Bronchial epithelial cell (primary cell): ENCODE measurements around the gene SHOC1. TPM values are rescaled to one million over a fixed set of nuclear protein-coding genes. Genes with fewer than 3 reads are reported as not detected.

Source experiments
- DNase-seq: peaks from one replicate; pipeline ENCODE4 v3.0.0-alpha.2; 2010; ENCODE audit warnings: low read depth
- FAIRE-seq: peaks from 2 replicates; lab custom pipeline; 2011; peaks lifted over from hg19 to GRCh38; lab: Jason Lieb, UNC
- H3K27me3 ChIP-seq: 2 replicates; pipeline ENCODE4 v1.5.1; 2011; ENCODE audit warnings: low read length; ENCODE audit not compliant: control insufficient read depth, insufficient read depth
- H3K36me3 ChIP-seq: 2 replicates; pipeline ENCODE4 v1.5.1; 2011; ENCODE audit warnings: low read length; ENCODE audit not compliant: control insufficient read depth, insufficient read depth
- H3K4me3 ChIP-seq: 2 replicates; pipeline ENCODE4 v1.5.1; 2011; ENCODE audit warnings: mild to moderate bottlenecking, low read depth, low read length, control low read depth
- total RNA-seq: library from RNA; depleted of rRNA; stranded (reverse); fragments of >200 nt; gene quantifications from 2 replicates; pipeline ENCODE4 v1.2.1, GENCODE V29; 2014
- TF ChIP-seq, protein P1 (sequence below): IDR thresholded peaks from 2 replicates; pipeline ENCODE4 v1.5.1; 2011; ENCODE audit warnings: mild to moderate bottlenecking, moderate library complexity, low read length, control low read depth, inconsistent platforms; ENCODE audit not compliant: insufficient read depth, severe bottlenecking

SHOC1 gene
- total RNA-seq, 1 donor from 2014 or later: under 0.01 TPM

DNA sequence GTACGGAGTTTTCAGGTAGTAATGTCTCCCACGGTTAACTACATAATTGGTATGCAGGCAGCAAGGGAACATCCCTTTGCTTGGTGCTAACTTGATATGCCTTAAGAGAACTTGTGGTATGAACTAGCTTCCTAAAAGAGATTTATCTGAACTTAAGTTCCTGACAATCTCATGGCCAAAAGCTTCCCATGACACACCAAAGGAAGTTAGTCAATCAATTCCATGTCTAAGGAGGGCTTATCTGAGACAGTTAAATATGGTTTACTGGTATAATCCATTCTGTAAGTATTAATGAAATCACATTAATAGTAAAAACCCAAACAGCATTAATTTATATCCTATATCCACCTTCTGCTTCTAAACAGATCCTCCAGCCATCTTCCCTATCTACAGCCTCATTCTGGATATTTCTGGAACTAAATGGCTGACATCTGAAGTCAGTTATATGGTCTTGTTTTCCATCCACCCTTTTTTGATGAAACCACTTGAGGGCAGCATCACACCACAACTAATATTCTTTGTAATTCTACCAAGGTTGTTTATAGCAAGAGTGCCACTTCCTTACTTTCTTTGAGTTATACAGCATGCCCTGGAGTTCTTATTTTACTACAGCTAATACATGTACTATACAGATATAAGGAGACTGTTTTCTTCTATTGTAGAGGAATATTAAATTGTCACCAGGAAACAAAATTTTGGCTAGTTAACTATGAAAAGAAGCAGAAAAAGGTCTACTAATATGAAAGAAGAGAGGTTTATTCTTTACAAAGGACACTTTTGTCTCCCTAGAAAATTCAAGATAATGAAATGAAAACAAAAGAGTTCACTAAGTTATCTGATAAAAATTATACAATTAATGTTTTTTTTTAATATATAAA lies 34.7 kb downstream of the SHOC1 start:
- H3K4me3 ChIP-seq: no peak overlapping the region
- no peaks in the 10 kb centered on the region for H3K27me3 ChIP-seq
- TF ChIP-seq, protein P1, sequence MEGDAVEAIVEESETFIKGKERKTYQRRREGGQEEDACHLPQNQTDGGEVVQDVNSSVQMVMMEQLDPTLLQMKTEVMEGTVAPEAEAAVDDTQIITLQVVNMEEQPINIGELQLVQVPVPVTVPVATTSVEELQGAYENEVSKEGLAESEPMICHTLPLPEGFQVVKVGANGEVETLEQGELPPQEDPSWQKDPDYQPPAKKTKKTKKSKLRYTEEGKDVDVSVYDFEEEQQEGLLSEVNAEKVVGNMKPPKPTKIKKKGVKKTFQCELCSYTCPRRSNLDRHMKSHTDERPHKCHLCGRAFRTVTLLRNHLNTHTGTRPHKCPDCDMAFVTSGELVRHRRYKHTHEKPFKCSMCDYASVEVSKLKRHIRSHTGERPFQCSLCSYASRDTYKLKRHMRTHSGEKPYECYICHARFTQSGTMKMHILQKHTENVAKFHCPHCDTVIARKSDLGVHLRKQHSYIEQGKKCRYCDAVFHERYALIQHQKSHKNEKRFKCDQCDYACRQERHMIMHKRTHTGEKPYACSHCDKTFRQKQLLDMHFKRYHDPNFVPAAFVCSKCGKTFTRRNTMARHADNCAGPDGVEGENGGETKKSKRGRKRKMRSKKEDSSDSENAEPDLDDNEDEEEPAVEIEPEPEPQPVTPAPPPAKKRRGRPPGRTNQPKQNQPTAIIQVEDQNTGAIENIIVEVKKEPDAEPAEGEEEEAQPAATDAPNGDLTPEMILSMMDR: peak; percentile 48
- H3K36me3 ChIP-seq: no peaks in the 10 kb centered on the region
- peak; percentile 82 for DNase-seq
- no peak for FAIRE-seq

DNA sequence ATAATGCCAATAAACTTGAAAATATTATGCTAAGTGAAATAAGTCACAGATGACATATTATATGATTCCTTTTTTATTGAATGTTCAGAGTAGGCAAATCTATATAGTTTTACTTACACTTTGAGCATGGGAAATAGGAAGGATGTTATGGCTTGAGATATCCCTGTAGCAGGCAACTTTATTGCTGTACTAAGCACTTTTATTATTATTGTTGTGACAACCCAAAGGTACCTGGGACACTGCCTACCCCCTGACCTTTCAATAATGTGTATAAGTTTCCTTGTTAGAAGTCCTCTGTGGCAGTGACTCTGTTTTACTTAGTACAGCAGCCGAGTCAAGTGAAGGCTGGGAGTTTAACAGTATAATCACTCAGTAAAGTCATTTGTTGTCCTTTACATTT lies 39.9 kb downstream of the SHOC1 start:
- Histone ChIP-seq H3K36me3 (peaks cover 1% of the 10 kb centered on the region), H3K4me3 (no peak overlapping the region), H3K27me3 (no peaks in the 10 kb centered on the region)
- TF ChIP-seq, protein P1: no peak
- FAIRE-seq: no peak
- no peak for DNase-seq

DNA sequence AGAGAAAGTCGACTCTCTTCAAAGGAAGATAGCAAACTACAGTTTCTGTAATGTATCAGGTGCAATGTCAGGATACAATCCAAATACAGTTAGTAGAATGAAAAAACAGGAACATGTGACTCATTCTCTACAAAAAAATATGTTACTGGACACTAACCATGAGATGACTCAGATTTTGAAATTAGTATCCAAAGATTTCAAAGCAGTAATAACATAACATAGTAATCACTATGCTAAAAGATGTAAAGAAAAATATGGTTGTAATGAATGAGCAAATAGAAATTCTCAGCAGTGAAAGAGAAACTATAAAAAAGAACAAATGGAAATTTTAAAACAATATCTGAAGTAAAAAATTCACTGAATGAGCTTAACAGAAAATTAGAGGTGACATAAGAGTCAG lies 42.3 kb downstream of the SHOC1 start:
- Histone ChIP-seq H3K27me3 (no peaks in the 10 kb centered on the region), H3K4me3 (no peak overlapping the region), H3K36me3 (peaks cover 1% of the 10 kb centered on the region)
- TF ChIP-seq, protein P1: no peak
- FAIRE-seq (no peak), DNase-seq (peak; percentile 73)

Other genes starting within 250 kb of the SHOC1 start
- 67.9 and 70.4 TPM in 2 replicates for gene PTGR1, start 195.3 kb downstream of the SHOC1 start, total RNA-seq
- gene DNAJC25, start 163.6 kb downstream of the SHOC1 start, total RNA-seq: 5.5 and 7.1 TPM in 2 replicates
- gene GNG10, start 133.3 kb downstream of the SHOC1 start, total RNA-seq: 39.0 and 78.7 TPM in 2 replicates
- gene UGCG, start 101.9 kb upstream of the SHOC1 start, total RNA-seq: 53.9 and 65.0 TPM in 2 replicates